K562 (cell line): ENCODE measurements around the gene ZC3H10. TPM values are rescaled to one million over a fixed set of nuclear protein-coding genes. Genes with fewer than 3 reads are reported as not detected.

Experiments
- ATAC-seq: fragments of 200-7000 bp; cut with Tn5 transposase; 3 replicates; pipeline ENCODE4 v1.9.1; 2020; ENCODE audit warnings: moderate library complexity
- BruUV-seq: library from RNA; stranded (reverse); fragments of 400-500 nt; replicated peaks from 2 replicates; lab custom pipeline; 2021; lab: Mats Ljungman, UMichigan
- CTCF ChIA-PET: fragments of 300-600 bp; formaldehyde crosslinking; extraction: SDS; loops from one replicate; lab custom pipeline; 2021; ENCODE audit warnings: low intra/inter-chr PET ratio; lab: Yijun Ruan, JAX
- POLR2A ChIA-PET: fragments of 300-600, 350-650 bp; sonication (Branson Sonifier 250); formaldehyde crosslinking; extraction: SDS; loops from one replicate; lab custom pipeline; 2021; ENCODE audit warnings: antibody characterized with exemption, inconsistent platforms; lab: Yijun Ruan, JAX
- DNase-seq, 4 experiments: peaks; one replicate each; pipeline versions ENCODE4 v3.0.0 to v3.0.0-alpha.2; 2011 to 2018; ENCODE audit warnings: low spot score in 3 of 4, mixed read lengths in 3 of 4; ENCODE audit errors: extremely low read depth in 1 of 4
- FAIRE-seq: peaks from 2 replicates; lab custom pipeline; 2011; peaks lifted over from hg19 to GRCh38; lab: Jason Lieb, UNC
- H2AFZ ChIP-seq: 2 replicates; pipeline ENCODE4 v1.6.0; 2011; ENCODE audit warnings: low read depth, low read length, control low read depth, inconsistent platforms
- H3K27ac ChIP-seq: fragments of 200-600 bp; 3 replicates; pipeline ENCODE4 v1.8.0; 2011; ENCODE audit warnings: low read depth, mild to moderate bottlenecking, control low read depth, inconsistent platforms, low read length, moderate library complexity, mixed read lengths; ENCODE audit errors: extremely low read depth
- H3K27me3 ChIP-seq, 2 experiments: fragments of 300-600 bp in 1 of 2; 2 replicates in 1 of 2; 3 replicates in 1 of 2; pipeline versions ENCODE4 v1.6.0 to v1.8.0; 2011; ENCODE audit warnings: inconsistent platforms in 2 of 2, low read length in 2 of 2, mild to moderate bottlenecking in 1 of 2, mixed read lengths in 1 of 2, moderate library complexity in 1 of 2; ENCODE audit not compliant: control insufficient read depth in 2 of 2, insufficient read depth in 2 of 2
- H3K36me3 ChIP-seq: fragments of 300-600 bp; 3 replicates; pipeline ENCODE4 v1.8.0; 2011; ENCODE audit warnings: mild to moderate bottlenecking, low read length, inconsistent platforms; ENCODE audit not compliant: control insufficient read depth, insufficient read depth
- H3K4me1 ChIP-seq, 2 experiments: fragments of 200-600 bp in 1 of 2; replicated peaks in 1 of 2; 2 replicates in 1 of 2; 3 replicates in 1 of 2; pipeline versions ENCODE4 v1.5.1 to v1.8.0; 2011; ENCODE audit warnings: inconsistent platforms in 2 of 2, low read length in 2 of 2, mild to moderate bottlenecking in 1 of 2, mixed read lengths in 1 of 2, moderate library complexity in 1 of 2; ENCODE audit not compliant: control insufficient read depth in 2 of 2, insufficient read depth in 2 of 2
- H3K4me2 ChIP-seq: 2 replicates; pipeline ENCODE4 v1.6.1; 2011; ENCODE audit warnings: low read length, control low read depth, inconsistent platforms, mixed read lengths; ENCODE audit not compliant: insufficient read depth
- H3K4me3 ChIP-seq: fragments of 200-600 bp; sonication (generic), shearing (Covaris generic); 2 replicates; pipeline ENCODE4 v1.5.1; 2016; ENCODE audit warnings: control low read depth, inconsistent platforms
- H3K79me2 ChIP-seq: fragments of 200-600 bp; 3 replicates; pipeline ENCODE4 v1.8.0; 2011; ENCODE audit warnings: low read length, inconsistent platforms; ENCODE audit not compliant: control insufficient read depth, insufficient read depth
- H3K9ac ChIP-seq, 2 experiments: 2 replicates each; pipeline versions ENCODE4 v1.6.0 to v1.6.1; 2011; ENCODE audit warnings: low read depth in 2 of 2, low read length in 2 of 2, control low read depth in 1 of 2, inconsistent platforms in 1 of 2, mild to moderate bottlenecking in 1 of 2, mixed read lengths in 1 of 2; ENCODE audit not compliant: insufficient read depth in 1 of 2
- H3K9me1 ChIP-seq: one replicate; pipeline ENCODE4 v1.6.0; 2011; ENCODE audit warnings: inconsistent platforms, mild to moderate bottlenecking, low read length, moderate library complexity; ENCODE audit not compliant: control insufficient read depth, insufficient read depth
- H3K9me3 ChIP-seq: replicated peaks from 2 replicates; pipeline ENCODE4 v1.5.1; 2011; ENCODE audit warnings: low read depth, low read length, inconsistent platforms; ENCODE audit not compliant: control insufficient read depth, insufficient read depth
- H4K20me1 ChIP-seq: replicated peaks from 2 replicates; pipeline ENCODE4 v1.6.1; 2011; ENCODE audit warnings: low read length, inconsistent platforms, mixed read lengths; ENCODE audit not compliant: control insufficient read depth, insufficient read depth
- HLTF ChIP-seq: fragments of 450-650 bp; IDR thresholded peaks from 2 replicates; pipeline ENCODE4 v1.6.1; 2016
- PRDM10 ChIP-seq: fragments of 450-650 bp; IDR thresholded peaks from 2 replicates; pipeline ENCODE4 v1.6.1; 2018; ENCODE audit not compliant: partially characterized antibody
- SIX5 ChIP-seq, 2 experiments: IDR thresholded peaks; 2 replicates each; pipeline ENCODE4 v1.6.1; 2011; ENCODE audit warnings: low read length in 2 of 2, borderline replicate concordance in 1 of 2, low read depth in 1 of 2, mild to moderate bottlenecking in 1 of 2, moderate library complexity in 1 of 2; ENCODE audit not compliant: insufficient read depth in 1 of 2
- TCF3 ChIP-seq: sonication (generic); formaldehyde crosslinking; IDR thresholded peaks from 2 replicates; pipeline ENCODE4 v1.4.0; 2020; ENCODE audit warnings: mild to moderate bottlenecking, missing genetic modification reagents
- VEZF1 ChIP-seq: fragments of 200-800 bp; sonication (Bioruptor generic); IDR thresholded peaks from 2 replicates; pipeline ENCODE4 v1.6.1; 2017; ENCODE audit warnings: missing genetic modification characterization, missing compliant biosample characterization
- ZNF740 ChIP-seq, 3 experiments: fragments of 200-800 bp in 1 of 3; sonication (Bioruptor generic) in 1 of 3; sonication (generic) in 1 of 3; formaldehyde crosslinking in 1 of 3; IDR thresholded peaks; 2 replicates each; pipeline versions ENCODE4 v1.6.1 to v1.8.0; 2016 to 2022; ENCODE audit warnings: mild to moderate bottlenecking in 2 of 3, missing compliant biosample characterization in 2 of 3, missing genetic modification characterization in 2 of 3, missing genetic modification reagents in 1 of 3
- WGBS: fragments of 100-300 bp; shearing (Covaris generic); methylation state at CpG from one replicate; pipeline ENCODE4 v1.1.6; 2016; ENCODE audit warnings: low coverage, mixed read lengths; ENCODE audit not compliant: insufficient coverage; ENCODE audit errors: missing lambda C conversion rate; 5-methylcytosine and 5-hydroxymethylcytosine counted together
- in situ Hi-C: fragments of 300-500 bp; cut with MboI; formaldehyde crosslinking; loops from 4 replicates; pipeline ENCODE4 v1.15.0; 2018; ENCODE audit warnings: inconsistent platforms, mixed read lengths
- intact Hi-C: fragments of 100-400 bp; cut with micrococcal nuclease; formaldehyde crosslinking; loops from 2 replicates; pipeline ENCODE4 v1.14.2; 2022
- polyA plus RNA-seq, 8 experiments: library from polyadenylated mRNA; depleted of rRNA in 4 of 8; stranded (reverse) in 5 of 8; unstranded in 3 of 8; fragments of >200 nt; fragmentation: Nextera tagmentation in 2 of 8; fragmentation: Illumina TruSeq in 1 of 8; extraction: Ambion mirVana in 2 of 8; extraction: Trizol in 1 of 8; gene quantifications; 2 replicates each; pipeline versions ENCODE4 v1.2.1 to v1.2.3, GENCODE V29; 2011 to 2014; ENCODE audit warnings: inconsistent platforms in 1 of 8, missing spikeins in 1 of 8
- total RNA-seq, 7 experiments: library from RNA; depleted of rRNA in 6 of 7; stranded (reverse); fragments of >200 nt in 6 of 7; fragmentation: Illumina TruSeq in 2 of 7; extraction: Trizol in 2 of 7; gene quantifications; 2 replicates each; pipeline versions ENCODE4 v1.2.1 to v1.2.3, GENCODE V29; 2011 to 2021; ENCODE audit warnings: low replicate concordance in 1 of 7

ZC3H10 gene
- total and polyA plus RNA-seq, 9 of the 15 experiments (the other 6 are each of a cell fraction or from before 2014, with no cell fraction given): 0.31 to 4.1 (median 1.6) TPM

- Histone ChIP-seq H3K9me3 (no peaks in the 10 kb centered on the region), H3K27me3 (no peaks in the 10 kb centered on the region; a peak in 1 of 5 replicates), H3K4me1 (peaks cover 38 to 52% of the 10 kb centered on the region in 2 experiments), H3K9ac (peak overlapping the region in 1 of 2 experiments; percentile 57; a peak in 1 of 4 replicates), H3K9me1 (no peaks in the 10 kb centered on the region), H3K79me2 (no peaks in the 10 kb centered on the region), H2AFZ (no peak overlapping the region), H4K20me1 (no peaks in the 10 kb centered on the region), H3K4me2 (no peak overlapping the region), H3K36me3 (no peaks in the 10 kb centered on the region), H3K27ac (no peak overlapping the region), H3K4me3 (no peak overlapping the region)
- ChIA-PET CTCF (no interaction called here), POLR2A (interaction anchor here (0.7 to 1.8 kb wide), 4 partner anchors 12 to 109 kb away, joined by 3 to 8 read pairs (median 4); partner anchors contain the start of genes PA2G4 and ZC3H10)
- FAIRE-seq (no peak), ATAC-seq (no peak), DNase-seq (peak in 3 of 4 experiments; percentile 23 to 50 (median 40))
- 0% methylated on average over 1 of the region's 3 CpGs for WGBS
- BruUV-seq: no TSS peak
- intact Hi-C loops: loop anchor here (2.0 kb wide), 1 partner anchor 22 kb away; the partner anchor contains the start of gene PA2G4
- no peak for TF ChIP-seq HLTF
- TF ChIP-seq PRDM10: peak; percentile 84
- TF ChIP-seq VEZF1 (CRISPR knock-in tag): peak; percentile 84
- no peak for TF ChIP-seq SIX5 (IDR thresholded peaks at IDR 0.05; ENCODE audit: borderline replicate concordance in 1 of 2, insufficient read depth in 1 of 2, low read depth in 1 of 2, low read length in 2 of 2)
- TF ChIP-seq TCF3 (CRISPR knock-in tag): no peak
- no peak for TF ChIP-seq ZNF740 (CRISPR knock-in tag; IDR thresholded peaks at IDR 0.05)
- peak in 1 of 2 experiments; percentile 34; a peak in 1 of 4 replicates for TF ChIP-seq ZNF740 (tag; IDR thresholded peaks at IDR 0.05)
- in situ Hi-C loops: no loop called here
These were observed 35.1 kb upstream of the ZC3H10 start for GRCh38 chr12:56082967-56083366.
